Endodermal cell (in vitro differentiated cells): ENCODE measurements around the gene CMTM7. TPM values are rescaled to one million over a fixed set of nuclear protein-coding genes. Genes with fewer than 3 reads are reported as not detected.

ENCODE experiments used
- DNase-seq: peaks from one replicate; pipeline ENCODE4 v3.0.0-alpha.2; 2017
- H3K27ac ChIP-seq: 2 replicates; pipeline ENCODE4 v1.5.1; 2013; ENCODE audit warnings: mild to moderate bottlenecking, low read depth, low read length, moderate library complexity
- H3K27me3 ChIP-seq: 2 replicates; pipeline ENCODE4 v1.6.1; 2013; ENCODE audit warnings: mild to moderate bottlenecking, low read length, moderate library complexity; ENCODE audit not compliant: insufficient read depth, control insufficient read depth, poor library complexity, severe bottlenecking
- H3K36me3 ChIP-seq: 2 replicates; pipeline ENCODE4 v1.7.0; 2013; ENCODE audit warnings: mild to moderate bottlenecking, low read length, moderate library complexity; ENCODE audit not compliant: control insufficient read depth, insufficient read depth
- H3K4me1 ChIP-seq: one replicate; pipeline ENCODE4 v1.7.0; 2013; ENCODE audit warnings: low read length; ENCODE audit not compliant: control insufficient read depth, insufficient read depth
- H3K4me3 ChIP-seq: 2 replicates; pipeline ENCODE4 v1.5.1; 2013; ENCODE audit warnings: mild to moderate bottlenecking, low read length, moderate library complexity
- H3K9ac ChIP-seq: 2 replicates; pipeline ENCODE4 v1.6.1; 2013; ENCODE audit warnings: mild to moderate bottlenecking, low read length, moderate library complexity; ENCODE audit not compliant: poor library complexity, severe bottlenecking; ENCODE audit errors: extremely low read depth
- H3K9me3 ChIP-seq: 2 replicates; pipeline ENCODE4 v1.6.1; 2013; ENCODE audit warnings: mild to moderate bottlenecking, low read length, moderate library complexity; ENCODE audit not compliant: control insufficient read depth
- H3K27ac Mint-ChIP-seq: 2 replicates; pipeline ENCODE4 v1.8.0; 2020; ENCODE audit warnings: mixed read lengths
- H3K27me3 Mint-ChIP-seq: 2 replicates; pipeline ENCODE4 v1.8.0; 2021; ENCODE audit warnings: mild to moderate bottlenecking, mixed read lengths; ENCODE audit not compliant: insufficient read depth
- H3K36me3 Mint-ChIP-seq: 2 replicates; pipeline ENCODE4 v1.8.0; 2020; ENCODE audit warnings: low read depth, mixed read lengths
- H3K4me1 Mint-ChIP-seq: 2 replicates; pipeline ENCODE4 v1.8.0; 2020; ENCODE audit warnings: mixed read lengths
- H3K4me3 Mint-ChIP-seq: 2 replicates; pipeline ENCODE4 v1.8.0; 2020; ENCODE audit warnings: mild to moderate bottlenecking, moderate library complexity, mixed read lengths
- H3K9me3 Mint-ChIP-seq: 2 replicates; pipeline ENCODE4 v1.8.0; 2020; ENCODE audit warnings: mild to moderate bottlenecking, mixed read lengths
- CTCF ChIP-seq: fragments of 200-600 bp; sonication (generic); conservative IDR thresholded peaks from 2 replicates; pipeline ENCODE4 v1.5.0; 2021; ENCODE audit warnings: antibody characterized with exemption, mild to moderate bottlenecking
- WGBS, 2 experiments: methylation state at CpG; one replicate each; pipeline versions ENCODE4 v1.1.5 to v1.1.7; 2013; ENCODE audit warnings: missing lambda C conversion rate in 2 of 2, mixed read lengths in 1 of 2; ENCODE audit not compliant: insufficient coverage in 1 of 2, insufficient read length in 1 of 2; 5-methylcytosine and 5-hydroxymethylcytosine counted together
- total RNA-seq, 2 donors: library from RNA; stranded (reverse); fragmentation: NEBNext Ultra II Directional in 1 of 2; extraction: Animal tissue kit (Norgen Biotek cat#: 25700) in 1 of 2; gene quantifications; 2 replicates in 1 of 2; 3 replicates in 1 of 2; pipeline ENCODE4 v1.2.1, GENCODE V29; 2021

CMTM7 gene
- total RNA-seq, 2 donors from 2014 or later = 11.1 TPM

GRCh38 chr3:32480604-32481003, 89.0 kb downstream of the CMTM7 start:
- no peak overlapping the region for H3K9ac ChIP-seq
- no peak overlapping the region for H3K4me3 ChIP-seq
- Mint-ChIP-seq H3K9me3 (no peaks in the 10 kb centered on the region), H3K27me3 (no peaks in the 10 kb centered on the region), H3K27ac (no peak overlapping the region), H3K4me3 (no peak overlapping the region), H3K36me3 (peaks cover 29% of the 10 kb centered on the region), H3K4me1 (peaks cover 3% of the 10 kb centered on the region)
- no peak for TF ChIP-seq CTCF
- peaks cover 23% of the 10 kb centered on the region for H3K36me3 ChIP-seq
- H3K27ac ChIP-seq = no peak overlapping the region
- H3K27me3 ChIP-seq = no peaks in the 10 kb centered on the region
- DNase-seq = no peak
- no peaks in the 10 kb centered on the region for H3K4me1 ChIP-seq
- 100% methylated on average over 1 of the region's 1 CpG; no CpG with 5 or more reads in 1 of the 2 experiments for WGBS, 2 experiments
- no peaks in the 10 kb centered on the region for H3K9me3 ChIP-seq

GRCh38 chr3:32481791-32482631, 90.4 kb downstream of the CMTM7 start:
- WGBS, 2 experiments = 94 to 97% methylated on average over 3 of the region's 3 CpGs
- Histone ChIP-seq H3K27me3 (no peaks in the 10 kb centered on the region), H3K4me1 (no peaks in the 10 kb centered on the region), H3K36me3 (peaks cover 31% of the 10 kb centered on the region), H3K4me3 (no peak overlapping the region), H3K27ac (no peak overlapping the region), H3K9ac (no peak overlapping the region), H3K9me3 (no peaks in the 10 kb centered on the region)
- H3K36me3 Mint-ChIP-seq = peaks cover 37% of the 10 kb centered on the region
- no peaks in the 10 kb centered on the region for H3K27me3 Mint-ChIP-seq
- H3K9me3 Mint-ChIP-seq = no peaks in the 10 kb centered on the region
- no peak overlapping the region for H3K27ac Mint-ChIP-seq
- H3K4me1 Mint-ChIP-seq = peaks cover 3% of the 10 kb centered on the region
- H3K4me3 Mint-ChIP-seq = no peak overlapping the region
- DNase-seq = no peak
- TF ChIP-seq CTCF = no peak

GRCh38 chr3:32482693-32483092, 91.0 kb downstream of the CMTM7 start:
- no peak overlapping the region for H3K4me3 ChIP-seq
- DNase-seq = no peak
- no peaks in the 10 kb centered on the region for H3K27me3 ChIP-seq
- Mint-ChIP-seq H3K27ac (no peak overlapping the region), H3K36me3 (peaks cover 38% of the 10 kb centered on the region), H3K9me3 (no peaks in the 10 kb centered on the region), H3K4me3 (no peak overlapping the region), H3K4me1 (peaks cover 3% of the 10 kb centered on the region), H3K27me3 (no peaks in the 10 kb centered on the region)
- TF ChIP-seq CTCF = no peak
- H3K4me1 ChIP-seq = no peaks in the 10 kb centered on the region
- peaks cover 37% of the 10 kb centered on the region for H3K36me3 ChIP-seq
- no peak overlapping the region for H3K27ac ChIP-seq
- no peaks in the 10 kb centered on the region for H3K9me3 ChIP-seq
- WGBS, 2 experiments = 100% methylated on average over 1 of the region's 1 CpG
- no peak overlapping the region for H3K9ac ChIP-seq
